GM13976 (cell line): ENCODE data around the gene DCTN3.
A peak's percentile ranks its signal among the peaks of the same experiment; 100 is the strongest.

ENCODE experiments used
- DNase-seq: peaks from one replicate; pipeline ENCODE4 v3.0.0; 2012; ENCODE audit warnings: low spot score
- CTCF ChIP-seq: IDR thresholded peaks from 2 replicates; pipeline ENCODE4 v1.5.1; 2012; ENCODE audit warnings: borderline replicate concordance, mild to moderate bottlenecking; ENCODE audit not compliant: insufficient read depth; ENCODE audit errors: extremely low read depth, missing control alignments, control extremely low read depth
- in situ Hi-C: fragments of 300-500 bp; cut with MboI; formaldehyde crosslinking; loops from one replicate; pipeline ENCODE4 v1.12.0; 2022; ENCODE audit warnings: low sequenced_read_pairs, mixed read lengths, inconsistent platforms; ENCODE audit not compliant: unreplicated experiment

DCTN3 gene

GRCh38 chr9:34591917-34592866 lies 28.1 kb downstream of the DCTN3 start:
- TF ChIP-seq CTCF = no peak
- in situ Hi-C loops = no loop called here
- DNase-seq = peak; percentile 39

GRCh38 chr9:34591248-34591916 lies 28.9 kb downstream of the DCTN3 start:
- TF ChIP-seq CTCF = peak; percentile 97
- DNase-seq = peak; percentile 94
- in situ Hi-C loops = no loop called here

- in situ Hi-C loops = no loop called here
- TF ChIP-seq CTCF = no peak
- DNase-seq = peak; percentile 54
Measured at GRCh38 chr9:34590381-34591247, 29.7 kb downstream of the DCTN3 start.

- in situ Hi-C loops = no loop called here
Measured at GRCh38 chr9:34589636-34590380, 30.5 kb downstream of the DCTN3 start, which contains the start of gene CNTFR. Gene CNTFR, minus strand, starts transcription at chr9:34589724. Its CDS starts 20,743 bp downstream, at chr9:34568981.

More at GRCh38 chr9:34589636-34590380, 30.5 kb downstream of the DCTN3 start, which contains the start of gene CNTFR:
- DNase-seq = peak; percentile 31
- no peak for TF ChIP-seq CTCF
